Endothelial cell of umbilical vein (primary cell): ENCODE measurements around the gene MFAP1. TPM values are rescaled to one million over a fixed set of nuclear protein-coding genes. Genes with fewer than 3 reads are reported as not detected.
"Not testable (repeated sequence)": the region's sequence is repeated elsewhere in the genome, so short reads cannot be mapped to it uniquely, and the experiment has no call there.

ENCODE experiments used
- BruUV-seq: library from RNA; stranded (reverse); fragments of 400-500 nt; replicated peaks from 2 replicates; lab custom pipeline; 2021; lab: Mats Ljungman, UMichigan
- CTCF ChIA-PET: fragments of 300-600, 350-600 bp; sonication (Branson Sonifier 250); formaldehyde crosslinking; loops from one replicate; lab custom pipeline; 2021; ENCODE audit warnings: antibody characterized with exemption, inconsistent platforms; lab: Charles Lee
- POLR2A ChIA-PET: fragments of 300-600, 350-600 bp; sonication (Branson Sonifier 250); formaldehyde crosslinking; loops from one replicate; lab custom pipeline; 2021; ENCODE audit warnings: antibody characterized with exemption, inconsistent platforms; lab: Charles Lee
- DNase-seq: peaks from one replicate; pipeline ENCODE4 v3.0.0-alpha.2; 2011; ENCODE audit warnings: low read depth, low spot score
- FAIRE-seq: peaks from 2 replicates; lab custom pipeline; 2011; peaks lifted over from hg19 to GRCh38; lab: Jason Lieb, UNC
- H2AFZ ChIP-seq: 2 replicates; pipeline ENCODE4 v1.6.0; 2012; ENCODE audit warnings: low read depth, low read length, control low read depth, inconsistent platforms
- H3K27ac ChIP-seq: 2 replicates; pipeline ENCODE4 v1.5.1; 2011; ENCODE audit warnings: low read depth, mild to moderate bottlenecking, control low read depth, low read length, moderate library complexity; ENCODE audit not compliant: insufficient read depth
- H3K27me3 ChIP-seq, 2 experiments: 2 replicates each; pipeline versions ENCODE4 v1.6.0 to v1.6.1; 2011; ENCODE audit warnings: low read length in 2 of 2, mixed read lengths in 1 of 2; ENCODE audit not compliant: control insufficient read depth in 2 of 2, insufficient read depth in 2 of 2
- H3K36me3 ChIP-seq, 2 experiments: 2 replicates in 1 of 2; 3 replicates in 1 of 2; pipeline ENCODE4 v1.5.1; 2011; ENCODE audit warnings: low read length in 2 of 2, mild to moderate bottlenecking in 1 of 2, moderate library complexity in 1 of 2; ENCODE audit not compliant: control insufficient read depth in 2 of 2, insufficient read depth in 2 of 2; ENCODE audit errors: extremely low read depth in 1 of 2
- H3K4me1 ChIP-seq: 3 replicates; pipeline ENCODE4 v1.5.1; 2011; ENCODE audit warnings: mild to moderate bottlenecking, low read length; ENCODE audit not compliant: control insufficient read depth, insufficient read depth; ENCODE audit errors: extremely low read depth
- H3K4me2 ChIP-seq: 2 replicates; pipeline ENCODE4 v1.6.1; 2011; ENCODE audit warnings: low read length, control low read depth, mixed read lengths; ENCODE audit not compliant: insufficient read depth
- H3K4me3 ChIP-seq, 3 experiments: fragments of 200-600 bp in 1 of 3; sonication (generic), shearing (Covaris generic) in 1 of 3; replicated peaks in 1 of 3; 2 replicates each; pipeline ENCODE4 v1.5.1; 2011 to 2016; ENCODE audit warnings: control low read depth in 3 of 3, low read length in 3 of 3, mild to moderate bottlenecking in 2 of 3, inconsistent platforms in 1 of 3, low read depth in 1 of 3, moderate library complexity in 1 of 3; ENCODE audit not compliant: insufficient read depth in 1 of 3
- H3K79me2 ChIP-seq: 2 replicates; pipeline ENCODE4 v1.6.0; 2012; ENCODE audit warnings: low read length, inconsistent platforms; ENCODE audit not compliant: control insufficient read depth, insufficient read depth
- H3K9ac ChIP-seq: replicated peaks from 2 replicates; pipeline ENCODE3; 2011; ENCODE audit warnings: low read length, control low read depth; ENCODE audit not compliant: insufficient read depth; ENCODE audit errors: extremely low read depth
- H3K9me1 ChIP-seq: replicated peaks from 3 replicates; pipeline ENCODE4 v1.6.0; 2011; ENCODE audit warnings: mild to moderate bottlenecking, low read length; ENCODE audit not compliant: control insufficient read depth, insufficient read depth; ENCODE audit errors: extremely low read depth
- H3K9me3 ChIP-seq: replicated peaks from 2 replicates; pipeline ENCODE4 v1.5.1; 2012; ENCODE audit warnings: low read length, inconsistent platforms; ENCODE audit not compliant: control insufficient read depth, insufficient read depth
- H4K20me1 ChIP-seq: replicated peaks from 2 replicates; pipeline ENCODE3; 2011; ENCODE audit warnings: mild to moderate bottlenecking, low read length; ENCODE audit not compliant: control insufficient read depth, insufficient read depth; ENCODE audit errors: extremely low read depth
- EZH2 ChIP-seq: IDR thresholded peaks from 2 replicates; pipeline ENCODE4 v1.6.1; 2012; ENCODE audit warnings: borderline replicate concordance, low read depth, mild to moderate bottlenecking, moderate library complexity, low read length, inconsistent platforms; ENCODE audit not compliant: severe bottlenecking
- FOS ChIP-seq: IDR thresholded peaks from 2 replicates; pipeline ENCODE4 v1.6.1; 2011; ENCODE audit warnings: mild to moderate bottlenecking, low read length, moderate library complexity, borderline replicate concordance; ENCODE audit not compliant: insufficient read depth
- GATA2 ChIP-seq: IDR thresholded peaks from 2 replicates; pipeline ENCODE4 v1.7.0; 2011; ENCODE audit warnings: low read depth, mild to moderate bottlenecking, moderate library complexity, mixed read lengths, low read length; ENCODE audit not compliant: insufficient read length, insufficient read depth
- JUN ChIP-seq: IDR thresholded peaks from 2 replicates; pipeline ENCODE4 v1.6.1; 2011; ENCODE audit warnings: borderline replicate concordance, low read depth; ENCODE audit not compliant: insufficient read length, insufficient read depth
- MYC ChIP-seq: IDR thresholded peaks from one replicate; pipeline ENCODE4 v1.6.1; 2011; ENCODE audit warnings: mild to moderate bottlenecking, low read depth, low read length
- POLR2A ChIP-seq: IDR thresholded peaks from 2 replicates; pipeline ENCODE4 v1.6.1; 2012; ENCODE audit warnings: low read depth, mild to moderate bottlenecking, control low read depth, low read length
- POLR2AphosphoS5 ChIP-seq: IDR thresholded peaks from 2 replicates; pipeline ENCODE4 v1.6.1; 2012; ENCODE audit warnings: low read depth, mild to moderate bottlenecking, control low read depth, low read length, moderate library complexity; ENCODE audit not compliant: insufficient read depth
- dilution Hi-C: fragments of 300-500 bp; cut with MboI; formaldehyde crosslinking; loops from one replicate; pipeline ENCODE4 v1.15.0; 2019; ENCODE audit warnings: low sequenced_read_pairs; ENCODE audit not compliant: extremely low pct_ligation_motif_present
- intact Hi-C: fragments of 100-400 bp; cut with micrococcal nuclease; formaldehyde crosslinking; loops from one replicate; pipeline ENCODE4 v1.10.0; 2022
- polyA plus RNA-seq, 4 experiments: library from polyadenylated mRNA; depleted of rRNA in 3 of 4; stranded (reverse) in 3 of 4; unstranded in 1 of 4; fragments of >200 nt; gene quantifications; 2 replicates each; pipeline versions ENCODE4 v1.2.1 to v1.2.3, GENCODE V29; 2011 to 2012; ENCODE audit warnings: missing spikeins in 1 of 4
- total RNA-seq: library from RNA; stranded (reverse); gene quantifications from 2 replicates; pipeline ENCODE4 v1.2.3, GENCODE V29; 2021
- TF ChIP-seq, protein P1 (sequence below), 2 donors: IDR thresholded peaks; 1 replicate in 1 of 2; 2 replicates in 1 of 2; pipeline ENCODE4 v1.5.1; 2011; ENCODE audit warnings: low read length in 2 of 2, mild to moderate bottlenecking in 2 of 2, moderate library complexity in 2 of 2, control low read depth in 1 of 2, inconsistent platforms in 1 of 2, low read depth in 1 of 2; ENCODE audit not compliant: insufficient read depth in 1 of 2; ENCODE audit errors: extremely low read depth in 1 of 2
- TF ChIP-seq, protein P2 (sequence below): IDR thresholded peaks from 2 replicates; pipeline ENCODE4 v1.6.1; 2011; ENCODE audit not compliant: insufficient read depth, insufficient read length

MFAP1 gene
- total and polyA plus RNA-seq, 2 donors (not counting 3 experiments of a cell fraction or from before 2014, with no cell fraction given), result 12.9 to 30.5 TPM

DNA sequence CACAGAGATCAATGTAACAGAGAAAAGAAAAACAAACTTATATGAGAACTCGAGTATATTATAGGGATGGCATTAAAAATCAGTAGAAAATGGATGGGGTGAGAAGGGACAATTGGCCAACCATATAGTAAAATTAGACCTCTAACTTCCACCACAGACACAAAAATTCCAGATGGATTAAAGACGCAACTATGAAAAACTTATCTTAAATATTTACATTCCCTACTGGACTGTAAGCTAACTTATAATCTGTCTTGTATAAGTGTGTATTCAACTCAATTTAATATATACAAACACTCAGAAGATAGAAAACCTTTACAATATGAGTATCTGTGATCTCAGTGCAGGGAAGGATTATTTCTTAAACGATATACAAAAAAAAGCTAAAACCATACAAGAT lies 3.0 kb downstream of the MFAP1 start:
- Histone ChIP-seq H3K9me1 (no peaks in the 10 kb centered on the region), H3K36me3 (peaks cover 2 to 4% of the 10 kb centered on the region in 2 experiments), H3K9ac (no peak overlapping the region), H3K9me3 (no peaks in the 10 kb centered on the region), H4K20me1 (no peaks in the 10 kb centered on the region), H2AFZ (no peak overlapping the region), H3K4me3 (no peak overlapping the region), H3K27ac (no peak overlapping the region), H3K4me2 (peak overlapping the region; percentile 44), H3K79me2 (peaks cover 58% of the 10 kb centered on the region), H3K27me3 (no peaks in the 10 kb centered on the region), H3K4me1 (peaks cover 12% of the 10 kb centered on the region)
- TF ChIP-seq POLR2AphosphoS5 (no peak), EZH2 (no peak), JUN (no peak), GATA2 (no peak), FOS (no peak), POLR2A (no peak), MYC (no peak)
- TF ChIP-seq, protein P1, sequence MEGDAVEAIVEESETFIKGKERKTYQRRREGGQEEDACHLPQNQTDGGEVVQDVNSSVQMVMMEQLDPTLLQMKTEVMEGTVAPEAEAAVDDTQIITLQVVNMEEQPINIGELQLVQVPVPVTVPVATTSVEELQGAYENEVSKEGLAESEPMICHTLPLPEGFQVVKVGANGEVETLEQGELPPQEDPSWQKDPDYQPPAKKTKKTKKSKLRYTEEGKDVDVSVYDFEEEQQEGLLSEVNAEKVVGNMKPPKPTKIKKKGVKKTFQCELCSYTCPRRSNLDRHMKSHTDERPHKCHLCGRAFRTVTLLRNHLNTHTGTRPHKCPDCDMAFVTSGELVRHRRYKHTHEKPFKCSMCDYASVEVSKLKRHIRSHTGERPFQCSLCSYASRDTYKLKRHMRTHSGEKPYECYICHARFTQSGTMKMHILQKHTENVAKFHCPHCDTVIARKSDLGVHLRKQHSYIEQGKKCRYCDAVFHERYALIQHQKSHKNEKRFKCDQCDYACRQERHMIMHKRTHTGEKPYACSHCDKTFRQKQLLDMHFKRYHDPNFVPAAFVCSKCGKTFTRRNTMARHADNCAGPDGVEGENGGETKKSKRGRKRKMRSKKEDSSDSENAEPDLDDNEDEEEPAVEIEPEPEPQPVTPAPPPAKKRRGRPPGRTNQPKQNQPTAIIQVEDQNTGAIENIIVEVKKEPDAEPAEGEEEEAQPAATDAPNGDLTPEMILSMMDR (IDR thresholded peaks at IDR 0.05; ENCODE audit: extremely low read depth in 1 of 2, insufficient read depth in 1 of 2, low read depth in 1 of 2, low read length in 2 of 2), result no peak
- TF ChIP-seq, protein P2, sequence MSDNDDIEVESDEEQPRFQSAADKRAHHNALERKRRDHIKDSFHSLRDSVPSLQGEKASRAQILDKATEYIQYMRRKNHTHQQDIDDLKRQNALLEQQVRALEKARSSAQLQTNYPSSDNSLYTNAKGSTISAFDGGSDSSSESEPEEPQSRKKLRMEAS, result no peak
- BruUV-seq, result no TSS peak
- CTCF ChIA-PET, result interaction anchor here (1.1 to 1.5 kb wide), 3 partner anchors 9 to 11 kb away, joined by 3 to 4 read pairs (median 3); no protein-coding TSS in a partner anchor
- DNase-seq (no peak), FAIRE-seq (no peak)
- dilution Hi-C loops, result no loop called here
- POLR2A ChIA-PET, result interaction anchor here (0.6 kb wide), 2 partner anchors 10 to 45 kb away, joined by 4 read pairs; no protein-coding TSS in a partner anchor
- intact Hi-C loops, result no loop called here

DNA sequence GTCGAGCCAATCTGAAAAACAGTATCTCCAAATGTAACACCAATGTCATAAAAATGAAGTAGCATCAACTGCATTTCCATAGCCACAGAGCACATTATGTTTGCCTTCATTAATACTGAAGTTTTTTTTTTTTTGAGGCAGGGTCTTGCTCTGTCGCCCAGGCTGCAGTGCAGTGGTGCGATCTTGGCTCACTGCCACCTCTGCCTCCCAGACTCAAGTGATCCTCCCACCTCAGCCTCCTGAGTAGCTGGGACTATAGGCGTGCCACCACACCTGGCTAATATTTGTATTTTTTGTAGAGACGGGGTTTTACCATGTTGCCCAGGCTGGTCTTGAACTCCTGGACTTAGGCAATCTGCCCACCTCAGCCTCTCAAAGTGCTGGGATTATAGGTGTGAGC lies 9.4 kb downstream of the MFAP1 start:
- intact Hi-C loops, result not testable (repeated sequence)

More for the DNA sequence above, 9.4 kb downstream of the MFAP1 start:
- H3K4me3 ChIP-seq, CTCF ChIA-PET, DNase-seq, H3K9me1 ChIP-seq, H3K4me2 ChIP-seq, H3K27ac ChIP-seq, H3K4me1 ChIP-seq, FAIRE-seq, POLR2A ChIA-PET, BruUV-seq, H2AFZ ChIP-seq, H4K20me1 ChIP-seq, H3K27me3 ChIP-seq, H3K9me3 ChIP-seq, H3K9ac ChIP-seq, dilution Hi-C loops: not testable (repeated sequence)
- Histone ChIP-seq H3K79me2 (peaks cover 21% of the 10 kb centered on the region), H3K36me3 (peaks cover 23 to 24% of the 10 kb centered on the region in 2 experiments)
